ENCODE results near the gene SLC39A10. TPM values are rescaled to one million over a fixed set of nuclear protein-coding genes. Genes with fewer than 3 reads are reported as not detected.

SLC39A10 gene
- total RNA-seq, 1 donor = 57.8 TPM

DNA sequence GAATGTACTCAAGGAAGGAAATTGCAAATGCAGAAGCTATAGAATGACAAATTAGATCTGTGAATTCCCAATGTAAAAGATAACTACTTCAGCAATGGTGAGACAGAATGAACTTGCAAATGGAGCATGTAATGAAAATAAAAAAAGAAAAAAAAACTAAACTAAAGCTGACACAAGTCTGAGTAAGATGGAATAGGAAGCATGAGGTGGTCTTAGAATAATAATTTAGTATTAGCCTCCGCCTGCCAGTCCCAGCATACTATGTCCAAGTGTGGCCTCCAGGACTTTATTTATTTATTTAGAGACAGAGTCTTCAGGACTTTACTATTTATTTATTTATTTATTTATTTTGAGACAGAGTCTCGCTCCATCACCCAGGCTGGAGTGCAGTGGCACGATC is 37.4 kb upstream of the SLC39A10 start:
- H3K4me3 ChIP-seq (ENCODE audit: low read depth, low read length) = no peak overlapping the region
- no peak for DNase-seq (ENCODE audit: low read depth)
- TF ChIP-seq, protein P1, sequence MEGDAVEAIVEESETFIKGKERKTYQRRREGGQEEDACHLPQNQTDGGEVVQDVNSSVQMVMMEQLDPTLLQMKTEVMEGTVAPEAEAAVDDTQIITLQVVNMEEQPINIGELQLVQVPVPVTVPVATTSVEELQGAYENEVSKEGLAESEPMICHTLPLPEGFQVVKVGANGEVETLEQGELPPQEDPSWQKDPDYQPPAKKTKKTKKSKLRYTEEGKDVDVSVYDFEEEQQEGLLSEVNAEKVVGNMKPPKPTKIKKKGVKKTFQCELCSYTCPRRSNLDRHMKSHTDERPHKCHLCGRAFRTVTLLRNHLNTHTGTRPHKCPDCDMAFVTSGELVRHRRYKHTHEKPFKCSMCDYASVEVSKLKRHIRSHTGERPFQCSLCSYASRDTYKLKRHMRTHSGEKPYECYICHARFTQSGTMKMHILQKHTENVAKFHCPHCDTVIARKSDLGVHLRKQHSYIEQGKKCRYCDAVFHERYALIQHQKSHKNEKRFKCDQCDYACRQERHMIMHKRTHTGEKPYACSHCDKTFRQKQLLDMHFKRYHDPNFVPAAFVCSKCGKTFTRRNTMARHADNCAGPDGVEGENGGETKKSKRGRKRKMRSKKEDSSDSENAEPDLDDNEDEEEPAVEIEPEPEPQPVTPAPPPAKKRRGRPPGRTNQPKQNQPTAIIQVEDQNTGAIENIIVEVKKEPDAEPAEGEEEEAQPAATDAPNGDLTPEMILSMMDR (IDR thresholded peaks at IDR 0.05; ENCODE audit: insufficient read depth, low read length) = no peak

DNA sequence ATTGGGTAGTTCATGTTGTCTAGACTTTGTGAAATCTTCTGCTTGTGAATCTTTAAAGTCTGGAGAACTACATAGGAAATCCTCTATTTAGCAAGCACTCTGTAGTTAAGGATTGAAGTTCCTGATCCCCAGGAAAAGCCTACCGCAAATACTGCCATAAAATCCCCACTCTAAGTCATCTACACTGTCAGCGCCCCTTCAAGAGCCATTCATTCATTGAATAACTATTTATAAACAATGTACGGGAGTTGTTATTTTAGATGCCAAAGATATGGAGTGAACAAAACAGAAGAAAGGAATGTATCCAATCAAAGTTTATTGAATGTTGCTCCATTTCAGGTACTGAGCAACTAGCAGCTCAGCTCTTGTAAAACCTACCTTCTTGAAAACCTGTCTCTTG is 36.5 kb upstream of the SLC39A10 start:
- no peak overlapping the region for H3K4me3 ChIP-seq (ENCODE audit: low read depth, low read length)
- no peak for DNase-seq (ENCODE audit: low read depth)
- TF ChIP-seq, protein P1 (IDR thresholded peaks at IDR 0.05; ENCODE audit: insufficient read depth, low read length) = no peak

DNA sequence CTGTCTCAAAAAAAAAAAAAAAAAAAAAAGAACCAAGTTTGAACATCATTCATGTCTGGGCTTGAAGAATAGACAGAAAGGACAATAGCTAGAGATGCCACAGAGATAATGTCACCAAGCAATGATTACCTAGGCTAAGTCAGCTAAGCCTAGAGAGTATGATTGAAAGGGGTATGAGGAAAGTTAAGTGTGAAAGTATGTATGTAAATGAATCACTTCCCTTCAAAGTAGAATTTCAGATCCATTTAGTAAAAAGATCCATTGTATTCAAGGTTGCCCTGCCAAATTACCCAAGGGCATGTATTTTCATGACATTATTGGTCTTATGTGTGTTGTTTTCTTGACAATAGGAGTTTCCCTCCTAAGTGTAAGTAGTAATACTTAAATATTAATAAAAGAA is 34.1 kb upstream of the SLC39A10 start:
- no peak for DNase-seq (ENCODE audit: low read depth)
- no peak overlapping the region for H3K4me3 ChIP-seq (ENCODE audit: low read depth, low read length)
- TF ChIP-seq, protein P1 (IDR thresholded peaks at IDR 0.05; ENCODE audit: insufficient read depth, low read length) = no peak

DNA sequence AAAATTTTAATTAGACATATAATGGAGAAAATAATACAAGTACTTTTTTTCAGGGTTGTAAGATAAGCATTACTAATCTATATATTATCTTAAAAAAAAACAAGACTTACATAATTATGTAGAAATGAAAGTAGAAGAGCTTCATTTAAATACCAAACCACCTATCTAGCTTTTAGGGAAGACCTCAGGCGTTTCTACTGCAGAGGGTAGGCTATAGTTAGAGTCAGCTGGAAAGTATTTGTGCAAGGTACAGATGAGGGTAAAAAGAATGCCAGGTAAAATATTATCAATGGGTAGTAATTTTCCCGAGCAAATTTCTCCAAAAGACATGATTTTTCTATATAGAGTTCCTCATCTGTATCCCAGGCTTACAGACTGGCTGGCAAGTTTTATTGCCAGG is 30.5 kb upstream of the SLC39A10 start:
- TF ChIP-seq, protein P1 (IDR thresholded peaks at IDR 0.05; ENCODE audit: insufficient read depth, low read length) = no peak
- DNase-seq (ENCODE audit: low read depth) = no peak
- no peak overlapping the region for H3K4me3 ChIP-seq (ENCODE audit: low read depth, low read length)

DNA sequence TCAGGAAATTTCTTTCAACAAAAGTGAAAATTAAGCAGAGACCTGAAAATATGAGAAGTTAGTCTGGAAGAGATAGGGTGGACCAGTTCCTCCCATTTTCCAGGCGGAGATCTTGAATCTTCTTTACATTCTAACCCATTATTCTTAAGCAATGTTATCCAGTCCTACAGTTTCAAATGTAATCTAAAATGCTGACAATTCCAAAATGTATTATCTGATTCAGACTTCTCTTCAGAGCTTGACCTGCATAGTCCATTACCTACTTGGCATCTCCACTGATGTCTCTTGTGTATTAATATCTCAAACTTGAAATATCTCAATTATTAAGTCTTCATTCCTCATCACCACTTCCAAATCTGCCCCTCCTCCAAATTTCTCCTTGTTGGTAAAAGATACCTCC is 28.4 kb upstream of the SLC39A10 start:
- TF ChIP-seq, protein P1 (IDR thresholded peaks at IDR 0.05; ENCODE audit: insufficient read depth, low read length) = no peak
- DNase-seq (ENCODE audit: low read depth) = no peak

DNA sequence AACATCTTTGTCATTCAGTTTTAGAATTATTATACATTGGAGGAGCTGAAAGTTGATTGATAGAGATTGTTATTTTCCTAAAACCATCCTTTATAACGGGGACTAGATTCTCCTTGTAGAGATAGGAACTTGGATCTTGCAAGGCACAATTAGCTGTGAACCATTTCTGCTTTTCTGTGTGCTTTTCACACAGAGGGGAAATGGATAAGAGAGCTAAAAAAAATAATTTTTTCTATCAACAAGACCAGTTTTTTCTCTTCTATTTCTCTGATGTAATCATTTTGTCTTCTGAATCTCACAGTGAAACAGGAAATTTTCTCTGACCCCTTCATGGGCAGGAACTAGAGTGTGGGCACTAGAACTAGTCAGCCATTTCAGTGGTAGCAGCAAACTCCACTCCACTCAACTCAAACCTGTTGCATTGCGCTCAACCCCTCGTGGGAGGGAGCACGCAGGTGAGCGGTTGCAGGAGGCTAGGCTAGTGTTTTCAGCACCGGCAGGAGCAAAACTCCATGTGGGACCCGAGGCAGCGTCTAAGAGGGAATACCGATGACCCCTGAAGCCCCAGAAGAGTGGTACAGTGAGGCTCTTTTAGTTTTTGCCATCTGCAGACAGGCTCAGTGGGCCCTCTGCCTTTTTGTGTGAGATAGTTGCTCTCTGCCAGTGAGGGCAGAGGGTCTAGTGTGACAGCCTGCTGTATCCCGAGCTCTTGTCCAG is 24.0 kb upstream of the SLC39A10 start:
- H3K4me3 ChIP-seq (ENCODE audit: low read depth, low read length) = no peak overlapping the region
- TF ChIP-seq, protein P1 (IDR thresholded peaks at IDR 0.05; ENCODE audit: insufficient read depth, low read length) = no peak
- DNase-seq (ENCODE audit: low read depth) = no peak

More for the DNA sequence above, 28.4 kb upstream of the SLC39A10 start:
- no peak overlapping the region for H3K4me3 ChIP-seq (ENCODE audit: low read depth, low read length)

DNA sequence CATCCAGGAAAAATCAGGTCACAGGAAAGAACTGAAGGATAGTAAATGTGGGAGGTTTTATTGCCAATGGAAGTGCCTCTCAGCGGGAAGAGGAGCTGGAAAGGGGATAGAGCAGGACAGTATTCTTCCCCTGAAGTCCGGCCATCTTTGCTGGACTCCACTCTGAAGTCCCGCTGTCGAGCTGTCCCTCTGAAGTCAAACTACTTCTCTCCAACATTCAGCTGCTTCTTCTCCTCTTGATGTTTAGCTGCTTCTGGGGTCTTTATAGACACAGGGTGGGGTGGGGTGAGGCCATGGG is 23.5 kb upstream of the SLC39A10 start:
- TF ChIP-seq, protein P1 (IDR thresholded peaks at IDR 0.05; ENCODE audit: insufficient read depth, low read length) = no peak
- H3K4me3 ChIP-seq (ENCODE audit: low read depth, low read length) = no peak overlapping the region
- DNase-seq (ENCODE audit: low read depth) = no peak
